Endodermal cell (in vitro differentiated cells): Measurements from ENCODE around the gene CNDP1. TPM values are rescaled to one million over a fixed set of nuclear protein-coding genes. Genes with fewer than 3 reads are reported as not detected.

Experiments
- DNase-seq: peaks from one replicate; pipeline ENCODE4 v3.0.0-alpha.2; 2017
- H3K27ac ChIP-seq: 2 replicates; pipeline ENCODE4 v1.5.1; 2013; ENCODE audit warnings: mild to moderate bottlenecking, low read depth, low read length, moderate library complexity
- H3K27me3 ChIP-seq: 2 replicates; pipeline ENCODE4 v1.6.1; 2013; ENCODE audit warnings: mild to moderate bottlenecking, low read length, moderate library complexity; ENCODE audit not compliant: insufficient read depth, control insufficient read depth, poor library complexity, severe bottlenecking
- H3K36me3 ChIP-seq: 2 replicates; pipeline ENCODE4 v1.7.0; 2013; ENCODE audit warnings: mild to moderate bottlenecking, low read length, moderate library complexity; ENCODE audit not compliant: control insufficient read depth, insufficient read depth
- H3K4me1 ChIP-seq: one replicate; pipeline ENCODE4 v1.7.0; 2013; ENCODE audit warnings: low read length; ENCODE audit not compliant: control insufficient read depth, insufficient read depth
- H3K4me3 ChIP-seq: 2 replicates; pipeline ENCODE4 v1.5.1; 2013; ENCODE audit warnings: mild to moderate bottlenecking, low read length, moderate library complexity
- H3K9ac ChIP-seq: 2 replicates; pipeline ENCODE4 v1.6.1; 2013; ENCODE audit warnings: mild to moderate bottlenecking, low read length, moderate library complexity; ENCODE audit not compliant: poor library complexity, severe bottlenecking; ENCODE audit errors: extremely low read depth
- H3K9me3 ChIP-seq: 2 replicates; pipeline ENCODE4 v1.6.1; 2013; ENCODE audit warnings: mild to moderate bottlenecking, low read length, moderate library complexity; ENCODE audit not compliant: control insufficient read depth
- H3K27ac Mint-ChIP-seq: 2 replicates; pipeline ENCODE4 v1.8.0; 2020; ENCODE audit warnings: mixed read lengths
- H3K27me3 Mint-ChIP-seq: 2 replicates; pipeline ENCODE4 v1.8.0; 2021; ENCODE audit warnings: mild to moderate bottlenecking, mixed read lengths; ENCODE audit not compliant: insufficient read depth
- H3K36me3 Mint-ChIP-seq: 2 replicates; pipeline ENCODE4 v1.8.0; 2020; ENCODE audit warnings: low read depth, mixed read lengths
- H3K4me1 Mint-ChIP-seq: 2 replicates; pipeline ENCODE4 v1.8.0; 2020; ENCODE audit warnings: mixed read lengths
- H3K4me3 Mint-ChIP-seq: 2 replicates; pipeline ENCODE4 v1.8.0; 2020; ENCODE audit warnings: mild to moderate bottlenecking, moderate library complexity, mixed read lengths
- H3K9me3 Mint-ChIP-seq: 2 replicates; pipeline ENCODE4 v1.8.0; 2020; ENCODE audit warnings: mild to moderate bottlenecking, mixed read lengths
- WGBS, 2 experiments: methylation state at CpG; one replicate each; pipeline versions ENCODE4 v1.1.5 to v1.1.7; 2013; ENCODE audit warnings: missing lambda C conversion rate in 2 of 2, mixed read lengths in 1 of 2; ENCODE audit not compliant: insufficient coverage in 1 of 2, insufficient read length in 1 of 2; 5-methylcytosine and 5-hydroxymethylcytosine counted together
- total RNA-seq, 2 donors: library from RNA; stranded (reverse); fragmentation: NEBNext Ultra II Directional in 1 of 2; extraction: Animal tissue kit (Norgen Biotek cat#: 25700) in 1 of 2; gene quantifications; 2 replicates in 1 of 2; 3 replicates in 1 of 2; pipeline ENCODE4 v1.2.1, GENCODE V29; 2021
- TF ChIP-seq, protein P1 (sequence below): fragments of 200-600 bp; sonication (generic); conservative IDR thresholded peaks from 2 replicates; pipeline ENCODE4 v1.5.0; 2021; ENCODE audit warnings: antibody characterized with exemption, mild to moderate bottlenecking

Gene CNDP1
- total RNA-seq, 2 donors from 2014 or later, result 0.51 TPM; not detected in 1

DNA sequence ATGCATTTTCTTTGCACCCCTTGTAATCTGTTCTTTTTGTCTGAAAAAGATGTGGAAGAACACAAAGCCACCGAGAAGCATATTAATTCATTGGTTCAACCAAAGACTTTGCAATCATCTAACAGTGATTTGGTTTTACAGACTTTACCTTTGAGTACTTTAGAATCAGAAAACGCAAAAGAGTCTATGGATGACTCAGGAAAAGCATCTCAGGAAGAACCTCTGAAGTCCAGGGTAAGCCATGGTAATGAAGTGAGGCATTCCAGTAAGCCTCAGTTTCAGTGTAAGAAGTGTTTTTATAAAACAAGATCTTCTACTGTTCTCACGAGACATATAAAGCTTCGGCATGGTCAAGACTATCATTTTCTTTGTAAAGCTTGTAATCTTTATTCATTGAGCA, 98.6 kb downstream of the CNDP1 start:
- no peaks in the 10 kb centered on the region for H3K9me3 ChIP-seq
- H3K4me3 Mint-ChIP-seq, result no peak overlapping the region
- 94 to 100% methylated on average over 4 of the region's 4 CpGs for WGBS, 2 experiments
- H3K9ac ChIP-seq, result no peak overlapping the region
- H3K4me3 ChIP-seq, result no peak overlapping the region
- H3K36me3 ChIP-seq, result peaks cover 19% of the 10 kb centered on the region
- H3K36me3 Mint-ChIP-seq, result peaks cover 23% of the 10 kb centered on the region
- TF ChIP-seq, protein P1, sequence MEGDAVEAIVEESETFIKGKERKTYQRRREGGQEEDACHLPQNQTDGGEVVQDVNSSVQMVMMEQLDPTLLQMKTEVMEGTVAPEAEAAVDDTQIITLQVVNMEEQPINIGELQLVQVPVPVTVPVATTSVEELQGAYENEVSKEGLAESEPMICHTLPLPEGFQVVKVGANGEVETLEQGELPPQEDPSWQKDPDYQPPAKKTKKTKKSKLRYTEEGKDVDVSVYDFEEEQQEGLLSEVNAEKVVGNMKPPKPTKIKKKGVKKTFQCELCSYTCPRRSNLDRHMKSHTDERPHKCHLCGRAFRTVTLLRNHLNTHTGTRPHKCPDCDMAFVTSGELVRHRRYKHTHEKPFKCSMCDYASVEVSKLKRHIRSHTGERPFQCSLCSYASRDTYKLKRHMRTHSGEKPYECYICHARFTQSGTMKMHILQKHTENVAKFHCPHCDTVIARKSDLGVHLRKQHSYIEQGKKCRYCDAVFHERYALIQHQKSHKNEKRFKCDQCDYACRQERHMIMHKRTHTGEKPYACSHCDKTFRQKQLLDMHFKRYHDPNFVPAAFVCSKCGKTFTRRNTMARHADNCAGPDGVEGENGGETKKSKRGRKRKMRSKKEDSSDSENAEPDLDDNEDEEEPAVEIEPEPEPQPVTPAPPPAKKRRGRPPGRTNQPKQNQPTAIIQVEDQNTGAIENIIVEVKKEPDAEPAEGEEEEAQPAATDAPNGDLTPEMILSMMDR, result no peak
- no peaks in the 10 kb centered on the region for H3K4me1 ChIP-seq
- no peak overlapping the region for H3K27ac ChIP-seq
- no peak overlapping the region for H3K27ac Mint-ChIP-seq
- no peak for DNase-seq
- H3K27me3 ChIP-seq, result no peaks in the 10 kb centered on the region
- no peaks in the 10 kb centered on the region for H3K27me3 Mint-ChIP-seq
- no peaks in the 10 kb centered on the region for H3K9me3 Mint-ChIP-seq
- H3K4me1 Mint-ChIP-seq, result no peaks in the 10 kb centered on the region

DNA sequence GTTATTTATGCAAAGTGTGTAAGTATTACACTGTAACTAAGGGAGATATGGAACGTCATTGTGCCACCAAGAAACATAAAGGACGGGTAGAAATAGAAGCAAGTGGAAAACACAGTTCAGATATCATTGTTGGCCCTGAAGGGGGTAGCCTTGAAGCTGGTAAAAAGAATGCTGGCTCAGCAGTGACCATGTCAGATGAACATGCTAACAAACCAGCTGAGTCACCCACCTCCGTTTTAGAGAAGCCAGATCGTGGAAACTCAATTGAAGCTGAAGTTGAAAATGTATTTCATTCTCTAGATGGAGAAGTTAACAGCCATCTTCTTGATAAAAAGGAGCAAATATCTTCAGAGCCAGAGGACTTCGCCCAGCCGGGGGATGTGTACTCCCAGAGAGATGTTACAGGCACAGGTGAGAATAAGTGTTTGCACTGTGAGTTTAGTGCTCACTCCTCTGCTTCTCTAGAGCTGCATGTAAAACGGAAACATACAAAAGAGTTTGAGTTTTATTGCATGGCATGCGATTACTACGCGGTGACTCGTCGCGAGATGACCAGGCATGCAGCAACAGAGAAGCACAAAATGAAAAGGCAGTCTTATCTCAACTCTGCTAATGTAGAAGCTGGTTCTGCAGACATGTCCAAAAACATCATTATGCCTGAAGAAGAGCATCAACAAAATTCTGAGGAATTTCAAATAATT, 99.5 kb downstream of the CNDP1 start:
- Histone ChIP-seq H3K4me3 (no peak overlapping the region), H3K27me3 (no peaks in the 10 kb centered on the region), H3K27ac (no peak overlapping the region), H3K36me3 (peaks cover 19% of the 10 kb centered on the region), H3K4me1 (no peaks in the 10 kb centered on the region), H3K9me3 (no peaks in the 10 kb centered on the region), H3K9ac (no peak overlapping the region)
- H3K9me3 Mint-ChIP-seq, result no peaks in the 10 kb centered on the region
- no peaks in the 10 kb centered on the region for H3K27me3 Mint-ChIP-seq
- DNase-seq, result no peak
- H3K36me3 Mint-ChIP-seq, result peaks cover 23% of the 10 kb centered on the region
- 92 to 95% methylated on average over 13 of the region's 13 CpGs for WGBS, 2 experiments
- no peak overlapping the region for H3K4me3 Mint-ChIP-seq
- no peak overlapping the region for H3K27ac Mint-ChIP-seq
- H3K4me1 Mint-ChIP-seq, result peaks cover under 1% of the 10 kb centered on the region
- TF ChIP-seq, protein P1, result no peak

DNA sequence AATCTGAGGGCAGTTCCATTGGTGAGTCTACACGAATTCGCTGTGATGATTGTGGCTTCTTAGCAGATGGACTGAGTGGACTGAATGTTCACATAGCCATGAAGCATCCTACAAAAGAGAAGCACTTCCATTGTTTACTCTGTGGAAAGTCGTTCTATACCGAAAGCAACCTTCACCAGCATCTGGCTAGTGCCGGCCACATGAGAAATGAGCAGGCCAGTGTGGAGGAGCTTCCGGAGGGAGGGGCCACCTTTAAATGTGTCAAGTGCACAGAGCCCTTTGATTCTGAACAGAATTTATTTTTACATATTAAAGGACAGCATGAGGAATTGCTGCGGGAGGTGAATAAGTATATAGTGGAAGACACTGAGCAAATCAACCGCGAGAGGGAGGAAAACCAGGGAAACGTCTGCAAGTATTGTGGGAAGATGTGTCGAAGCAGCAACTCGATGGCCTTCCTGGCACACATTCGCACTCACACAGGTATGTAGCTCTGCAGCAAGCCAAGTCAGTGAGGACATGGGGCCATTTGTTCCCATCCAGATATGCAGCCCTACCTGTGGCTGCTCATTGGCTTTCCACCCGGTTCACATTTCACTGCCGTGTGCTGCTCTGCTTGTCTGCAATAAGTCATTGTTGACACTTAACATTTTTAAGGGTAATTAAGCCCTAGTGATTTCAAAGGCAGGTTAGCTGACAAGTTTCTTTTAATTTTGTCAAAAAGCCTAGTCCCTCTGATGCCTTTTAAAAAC, 101.1 kb downstream of the CNDP1 start:
- peaks cover 19% of the 10 kb centered on the region for H3K36me3 ChIP-seq
- TF ChIP-seq, protein P1, result no peak
- no peaks in the 10 kb centered on the region for H3K9me3 Mint-ChIP-seq
- H3K27ac ChIP-seq, result no peak overlapping the region
- peaks cover 4% of the 10 kb centered on the region for H3K4me1 Mint-ChIP-seq
- H3K27me3 ChIP-seq, result no peaks in the 10 kb centered on the region
- WGBS, 2 experiments, result 95 to 96% methylated on average over 12 to 15 of the region's 15 CpGs
- no peak overlapping the region for H3K4me3 Mint-ChIP-seq
- H3K9ac ChIP-seq, result no peak overlapping the region
- no peak overlapping the region for H3K27ac Mint-ChIP-seq
- no peak overlapping the region for H3K4me3 ChIP-seq
- H3K4me1 ChIP-seq, result no peaks in the 10 kb centered on the region
- H3K9me3 ChIP-seq, result no peaks in the 10 kb centered on the region
- H3K27me3 Mint-ChIP-seq, result no peaks in the 10 kb centered on the region
- no peak for DNase-seq
- H3K36me3 Mint-ChIP-seq, result peaks cover 23% of the 10 kb centered on the region

Other genes starting within 250 kb of the CNDP1 start
- 100 to 1,000 TPM in 1 of 2 donors, 10 to 100 TPM in 1; 72.6 to 124 TPM for gene CYB5A, start 242.5 kb upstream of the CNDP1 start, total RNA-seq
- gene C18orf63, start 218.7 kb upstream of the CNDP1 start, total RNA-seq, result not detected
- gene DIPK1C, start 77.2 kb upstream of the CNDP1 start, total RNA-seq, result under 1 TPM in 1 of 2 donors, not detected in 1; 0.13 TPM
- gene CNDP2, start 38.1 kb upstream of the CNDP1 start, total RNA-seq, result 100 to 1,000 TPM; 385 to 416 TPM
- gene ZNF407, start 63.4 kb downstream of the CNDP1 start, total RNA-seq, result 10 to 100 TPM in 1 of 2 donors, 1 to 10 TPM in 1; 7.6 to 13.1 TPM